OCI-LY1 (cell line): ENCODE results near the gene PTPRN2.

Experiments used
- H2AFZ ChIP-seq: fragments of 200-600 bp; sonication (generic), shearing (Covaris generic); 2 replicates; pipeline ENCODE4 v1.6.0; 2014; ENCODE audit warnings: antibody characterized with exemption, mild to moderate bottlenecking, low read length
- H3F3A ChIP-seq: fragments of 200-600 bp; sonication (generic), shearing (Covaris generic); 2 replicates; pipeline ENCODE4 v1.6.0; 2014; ENCODE audit warnings: mild to moderate bottlenecking, antibody characterized with exemption, low read length, moderate library complexity; ENCODE audit not compliant: insufficient read depth
- H3K27ac ChIP-seq: fragments of 200-600 bp; sonication (generic); 2 replicates; pipeline ENCODE4 v1.5.1; 2014; ENCODE audit warnings: low read length, mixed run types, mild to moderate bottlenecking, low read depth; ENCODE audit not compliant: poor library complexity, severe bottlenecking
- H3K27me3 ChIP-seq: fragments of 200-600 bp; sonication (generic); 2 replicates; pipeline ENCODE4 v1.6.0; 2014; ENCODE audit warnings: antibody characterized with exemption, mild to moderate bottlenecking, low read length, moderate library complexity; ENCODE audit not compliant: insufficient read depth
- H3K36me3 ChIP-seq: fragments of 200-600 bp; sonication (generic); 2 replicates; pipeline ENCODE4 v1.6.1; 2014; ENCODE audit warnings: mild to moderate bottlenecking, antibody characterized with exemption, low read length, moderate library complexity, mixed read lengths; ENCODE audit not compliant: insufficient read depth
- H3K4me1 ChIP-seq: fragments of 200-600 bp; sonication (generic); 2 replicates; pipeline ENCODE4 v1.5.1; 2014; ENCODE audit warnings: mild to moderate bottlenecking, low read length, moderate library complexity; ENCODE audit not compliant: insufficient read depth, severe bottlenecking
- H3K4me2 ChIP-seq: fragments of 200-600 bp; sonication (generic), shearing (Covaris generic); 2 replicates; pipeline ENCODE4 v1.6.1; 2014; ENCODE audit warnings: low read length
- H3K4me3 ChIP-seq: fragments of 200-600 bp; sonication (generic); 2 replicates; pipeline ENCODE4 v1.5.1; 2014; ENCODE audit warnings: low read length, low read depth, mild to moderate bottlenecking, mixed read lengths; ENCODE audit not compliant: poor library complexity, severe bottlenecking
- H3K79me2 ChIP-seq: fragments of 200-600 bp; shearing (Covaris generic); 2 replicates; pipeline ENCODE4 v1.6.1; 2016; ENCODE audit warnings: mixed run types, low read length, mixed read lengths; ENCODE audit not compliant: insufficient read depth
- H3K9ac ChIP-seq: fragments of 200-600 bp; sonication (generic), shearing (Covaris generic); 2 replicates; pipeline ENCODE4 v1.6.1; 2014; ENCODE audit warnings: mild to moderate bottlenecking, low read length, mixed read lengths
- H3K9me2 ChIP-seq: fragments of 200-600 bp; sonication (generic), shearing (Covaris generic); 2 replicates; pipeline ENCODE4 v1.6.1; 2014; ENCODE audit warnings: low read depth, mild to moderate bottlenecking, low read length, mixed read lengths
- H3K9me3 ChIP-seq: fragments of 200-600 bp; shearing (Covaris generic); 2 replicates; pipeline ENCODE4 v1.6.1; 2014; ENCODE audit warnings: low read length, mixed read lengths
- H4K20me1 ChIP-seq: fragments of 200-600 bp; sonication (generic), shearing (Covaris generic); 2 replicates; pipeline ENCODE4 v1.6.0; 2016; ENCODE audit warnings: mild to moderate bottlenecking, low read length; ENCODE audit not compliant: insufficient read depth
- CTCF ChIP-seq: fragments of 200-600 bp; sonication (generic), shearing (Covaris generic); IDR thresholded peaks from 2 replicates; pipeline ENCODE4 v1.5.1; 2017; ENCODE audit warnings: mild to moderate bottlenecking, antibody characterized with exemption, low read length, moderate library complexity, mixed read lengths
- EZH2 ChIP-seq: fragments of 200-600 bp; sonication (generic), shearing (Covaris generic); IDR thresholded peaks from 2 replicates; pipeline ENCODE4 v1.8.0; 2017; ENCODE audit warnings: borderline replicate concordance, mixed run types, mild to moderate bottlenecking, antibody characterized with exemption, low read length, moderate library complexity, mixed read lengths

PTPRN2 gene

GRCh38 chr7:157532068-157532467 lies 1055.6 kb downstream of the PTPRN2 start:
- H3K9me2 ChIP-seq = no peaks in the 10 kb centered on the region
- no peak overlapping the region for H3K27ac ChIP-seq
- TF ChIP-seq EZH2 (no peak), CTCF (no peak)
- H4K20me1 ChIP-seq = no peaks in the 10 kb centered on the region
- H3K9ac ChIP-seq = no peak overlapping the region
- no peak overlapping the region for H3K4me2 ChIP-seq
- no peaks in the 10 kb centered on the region for H3K79me2 ChIP-seq
- H3K27me3 ChIP-seq = no peaks in the 10 kb centered on the region; the same call in 1 of the 2 replicates
- no peaks in the 10 kb centered on the region for H3F3A ChIP-seq
- no peaks in the 10 kb centered on the region for H3K4me1 ChIP-seq
- no peaks in the 10 kb centered on the region; the same call in 1 of the 2 replicates for H3K9me3 ChIP-seq
- H3K36me3 ChIP-seq = no peaks in the 10 kb centered on the region; the same call in 1 of the 2 replicates
- H3K4me3 ChIP-seq = no peak overlapping the region
- no peak overlapping the region for H2AFZ ChIP-seq

GRCh38 chr7:157529768-157530560 lies 1057.7 kb downstream of the PTPRN2 start:
- no peaks in the 10 kb centered on the region; the same call in 1 of the 2 replicates for H3K9me3 ChIP-seq
- H3K4me1 ChIP-seq = no peaks in the 10 kb centered on the region
- no peaks in the 10 kb centered on the region for H3K9me2 ChIP-seq
- H3F3A ChIP-seq = no peaks in the 10 kb centered on the region
- TF ChIP-seq CTCF (no peak), EZH2 (no peak)
- H2AFZ ChIP-seq = no peak overlapping the region
- H3K36me3 ChIP-seq = no peaks in the 10 kb centered on the region; the same call in 1 of the 2 replicates
- no peak overlapping the region for H3K4me3 ChIP-seq
- H4K20me1 ChIP-seq = no peaks in the 10 kb centered on the region
- no peaks in the 10 kb centered on the region for H3K79me2 ChIP-seq
- H3K27ac ChIP-seq = no peak overlapping the region
- H3K4me2 ChIP-seq = no peak overlapping the region
- H3K9ac ChIP-seq = no peak overlapping the region
- H3K27me3 ChIP-seq = no peaks in the 10 kb centered on the region; the same call in 1 of the 2 replicates

GRCh38 chr7:157528785-157529341 lies 1058.8 kb downstream of the PTPRN2 start:
- H2AFZ ChIP-seq = no peak overlapping the region
- H3K4me2 ChIP-seq = no peak overlapping the region
- no peaks in the 10 kb centered on the region; the same call in 1 of the 2 replicates for H3K36me3 ChIP-seq
- H3K4me1 ChIP-seq = no peaks in the 10 kb centered on the region
- H3K79me2 ChIP-seq = no peaks in the 10 kb centered on the region
- H3K9ac ChIP-seq = no peak overlapping the region
- H3K9me3 ChIP-seq = no peaks in the 10 kb centered on the region; the same call in 1 of the 2 replicates
- TF ChIP-seq CTCF = no peak
- TF ChIP-seq EZH2 = no peak
- H3F3A ChIP-seq = no peaks in the 10 kb centered on the region
- no peak overlapping the region for H3K27ac ChIP-seq
- H3K9me2 ChIP-seq = no peaks in the 10 kb centered on the region
- no peak overlapping the region for H3K4me3 ChIP-seq
- no peaks in the 10 kb centered on the region for H4K20me1 ChIP-seq
- H3K27me3 ChIP-seq = no peaks in the 10 kb centered on the region; the same call in 1 of the 2 replicates
